Fibroblast of skin of left biceps (primary cell): Measurements from ENCODE around the gene ZC3H4.

ENCODE experiments used
- DNase-seq, 2 experiments: peaks; one replicate each; pipeline ENCODE4 v3.0.0-alpha.2; 2013; ENCODE audit warnings: low read depth in 2 of 2

The ZC3H4 gene

DNA sequence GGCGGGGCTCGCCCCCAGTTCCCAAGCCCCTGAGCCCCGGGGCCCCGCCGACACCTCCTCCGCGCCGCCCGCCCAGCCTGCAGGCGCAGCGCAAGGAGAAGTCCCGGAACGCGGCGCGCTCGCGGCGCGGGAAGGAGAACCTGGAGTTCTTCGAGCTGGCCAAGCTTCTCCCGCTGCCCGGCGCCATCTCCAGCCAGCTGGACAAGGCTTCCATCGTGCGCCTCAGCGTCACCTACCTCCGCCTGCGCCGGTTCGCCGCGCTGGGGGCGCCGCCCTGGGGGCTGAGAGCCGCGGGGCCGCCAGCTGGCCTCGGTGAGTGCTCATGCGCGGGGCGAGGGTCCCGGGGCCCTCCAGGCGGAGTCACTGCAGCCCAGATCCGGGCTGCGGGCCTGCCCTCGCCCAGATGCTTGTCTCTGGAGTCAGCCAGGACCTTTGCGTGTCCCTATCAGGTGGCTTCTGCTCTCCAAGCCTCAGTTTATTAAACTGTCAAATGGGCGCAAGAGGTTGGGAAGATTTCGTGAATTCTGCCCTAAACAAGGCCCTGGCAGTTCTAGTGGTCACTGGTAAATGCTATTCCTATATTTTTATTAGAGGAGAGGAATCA lies 91.9 kb downstream of the ZC3H4 start:
- no peak for DNase-seq

DNA sequence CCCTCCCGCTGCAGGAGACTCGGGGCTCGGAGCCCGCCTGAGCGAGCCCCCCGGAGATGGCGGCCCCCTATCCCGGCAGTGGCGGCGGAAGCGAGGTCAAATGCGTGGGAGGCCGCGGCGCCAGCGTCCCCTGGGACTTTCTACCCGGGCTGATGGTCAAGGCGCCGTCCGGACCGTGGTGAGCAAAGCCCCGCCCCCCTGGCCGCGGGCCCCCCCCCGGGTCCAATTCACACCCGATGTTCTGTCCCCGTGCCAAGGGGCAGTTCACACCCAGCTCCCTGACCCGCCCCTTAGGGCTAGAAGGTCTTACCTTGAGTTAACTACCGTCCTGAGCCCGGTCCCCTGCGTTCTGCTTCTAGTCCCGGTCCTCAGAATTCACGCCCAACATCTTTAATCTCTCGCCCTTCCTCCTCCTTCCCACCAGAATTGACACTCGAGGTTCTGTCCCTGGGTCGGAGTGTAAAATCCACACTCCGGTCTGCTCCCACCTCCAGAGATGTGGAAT lies 92.5 kb downstream of the ZC3H4 start:
- no peak for DNase-seq

DNA sequence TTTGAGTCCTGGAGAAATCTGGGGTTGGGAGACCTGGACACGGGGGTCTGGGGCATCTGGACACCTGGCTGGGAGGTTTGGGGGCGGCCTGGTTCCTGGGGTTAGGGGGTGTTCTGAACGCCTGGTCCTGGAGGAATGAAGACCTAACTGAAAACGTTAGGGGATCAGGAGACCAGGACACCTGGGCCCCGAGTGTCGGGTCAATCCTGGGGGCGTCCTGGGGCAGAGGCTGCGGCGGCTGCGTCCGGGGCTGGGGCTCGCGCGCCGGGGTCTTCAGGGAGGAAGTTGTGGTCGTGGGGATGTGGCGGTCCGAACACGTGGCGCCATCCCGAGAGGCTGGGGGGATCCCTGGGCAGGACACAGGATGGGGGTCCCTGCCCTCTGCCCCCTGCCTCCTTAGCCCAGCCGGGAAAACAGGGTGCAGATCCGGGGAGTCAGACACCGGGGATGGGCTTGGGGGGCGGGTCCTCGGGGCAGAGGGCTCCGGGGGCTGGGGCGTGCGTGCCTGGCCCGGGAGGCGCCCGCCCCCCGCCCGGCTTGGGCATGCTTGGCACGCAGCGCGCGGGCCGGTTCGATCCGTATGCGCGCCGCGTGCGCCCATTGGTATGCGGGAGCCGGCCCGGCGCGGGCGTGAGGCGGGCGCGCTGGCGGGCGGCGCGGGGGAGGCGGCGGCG lies 93.3 kb downstream of the ZC3H4 start:
- DNase-seq, result no peak

DNA sequence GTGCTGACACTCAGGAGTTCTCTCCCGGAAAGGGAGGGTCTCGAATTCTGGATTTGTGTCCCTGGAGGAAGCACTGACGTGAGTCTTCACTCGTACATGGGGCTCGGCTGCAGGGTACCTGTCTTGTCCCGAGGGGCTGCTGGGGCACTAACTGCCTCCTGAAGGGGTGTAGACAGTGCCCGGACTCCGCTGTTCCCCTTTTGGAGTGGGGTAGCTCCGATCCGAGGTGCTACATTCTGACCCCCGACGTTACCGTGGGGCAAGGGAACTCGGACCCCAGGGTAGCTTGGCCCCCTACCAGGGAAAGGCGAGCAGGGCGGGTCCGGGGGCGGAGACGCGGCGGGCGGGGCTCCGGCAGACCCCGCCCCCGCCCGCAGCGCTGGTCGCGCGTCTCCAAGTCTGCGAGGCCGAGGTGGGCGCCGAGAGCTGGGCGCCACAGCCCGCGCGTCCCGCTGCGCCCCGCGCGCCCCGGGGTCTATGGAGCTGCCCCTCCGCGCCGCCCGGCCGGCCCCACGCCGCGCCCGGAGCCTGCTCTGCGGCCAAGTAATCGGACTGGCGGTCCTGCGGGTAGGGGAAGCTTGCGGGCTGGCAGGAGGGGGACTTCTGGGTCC lies 94.0 kb downstream of the ZC3H4 start, which contains the start of gene NPAS1:
NPAS1 (plus strand) TSS at position 407 of the 611 bp plus-strand sequence. CDS start 1,211 bp downstream, outside the sequence.
- DNase-seq, result no peak

DNA sequence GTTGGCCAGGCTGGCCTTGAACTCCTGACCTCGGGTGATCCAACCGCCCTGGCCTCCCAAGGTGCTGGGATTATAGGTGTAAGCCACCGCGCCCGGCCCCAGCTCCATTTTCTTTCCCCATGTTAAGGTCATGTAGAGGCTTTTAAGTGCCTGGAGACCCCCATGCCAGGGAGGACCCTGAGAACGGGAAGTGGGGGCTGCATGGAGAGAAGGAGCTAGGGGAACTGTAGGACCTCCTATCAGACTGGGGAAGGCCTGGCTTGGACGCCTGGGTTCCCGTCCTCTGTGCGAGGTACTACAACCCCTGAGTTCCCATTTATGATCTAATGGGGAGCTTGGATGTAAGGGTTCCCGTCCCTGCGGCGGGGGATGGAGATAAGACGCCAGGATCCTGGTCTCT lies 94.7 kb downstream of the ZC3H4 start:
- no peak for DNase-seq
